ENCODE results near the gene TEX26.
A peak's percentile ranks its signal among the peaks of the same experiment; 100 is the strongest.

Gene TEX26

DNA sequence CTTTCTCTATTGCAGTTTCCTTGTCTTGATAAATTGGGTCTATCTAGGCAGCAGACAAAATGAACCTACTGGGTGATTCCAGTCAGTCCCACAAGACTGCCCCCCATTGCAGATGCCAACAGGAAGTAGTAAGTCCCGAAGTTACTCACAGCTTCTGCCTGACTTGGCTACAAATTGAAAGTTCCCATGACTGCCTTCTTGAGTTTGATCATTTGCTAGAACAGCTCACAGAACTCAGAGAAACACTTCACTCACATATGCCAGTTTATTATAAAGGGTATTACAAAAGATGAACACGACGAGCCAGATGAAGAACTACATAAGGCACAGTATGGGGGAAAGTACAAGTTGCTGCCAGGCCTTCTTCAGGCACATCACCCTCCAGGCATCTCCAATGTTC lies 50.0 kb downstream of the TEX26 start:
- DNase-seq, result no peak

DNA sequence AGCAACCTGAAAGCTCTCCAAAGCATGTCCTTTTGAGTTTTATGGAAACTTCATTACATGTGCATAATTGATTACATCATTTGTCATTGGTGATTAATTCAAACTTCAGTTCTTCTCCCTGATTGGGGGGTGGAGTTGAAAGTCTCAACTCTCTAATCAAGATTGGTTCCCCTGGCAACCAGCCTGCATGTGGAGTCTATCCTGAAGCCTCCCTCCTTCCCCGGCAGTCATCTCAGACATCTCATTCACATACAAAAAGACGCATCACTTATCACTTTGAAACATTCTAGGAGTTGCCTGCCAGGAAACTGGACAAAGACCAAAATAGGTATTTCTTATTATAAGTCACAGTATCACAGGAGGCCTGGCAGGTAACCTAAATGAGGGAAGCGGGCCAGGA lies 50.5 kb downstream of the TEX26 start:
- no peak for DNase-seq

DNA sequence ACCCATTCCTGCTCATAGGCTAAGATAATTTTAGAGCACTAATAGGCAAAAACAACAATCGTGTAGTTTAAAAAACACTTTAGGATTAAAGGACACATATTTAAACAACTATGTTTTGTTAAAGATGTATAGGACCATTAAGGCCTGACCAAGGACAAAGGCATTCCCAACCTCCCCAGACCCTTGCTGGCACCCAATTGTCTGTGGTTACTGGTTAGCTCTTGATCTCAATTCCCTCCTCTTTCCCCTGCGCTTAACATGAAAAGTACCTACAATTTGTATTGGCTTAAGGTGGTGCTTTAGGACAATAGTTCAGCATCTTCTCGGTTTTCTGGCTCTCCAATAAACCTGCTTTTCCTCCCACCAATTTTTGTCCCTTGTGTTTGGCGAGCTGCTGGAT lies 51.0 kb downstream of the TEX26 start:
- DNase-seq, result no peak

DNA sequence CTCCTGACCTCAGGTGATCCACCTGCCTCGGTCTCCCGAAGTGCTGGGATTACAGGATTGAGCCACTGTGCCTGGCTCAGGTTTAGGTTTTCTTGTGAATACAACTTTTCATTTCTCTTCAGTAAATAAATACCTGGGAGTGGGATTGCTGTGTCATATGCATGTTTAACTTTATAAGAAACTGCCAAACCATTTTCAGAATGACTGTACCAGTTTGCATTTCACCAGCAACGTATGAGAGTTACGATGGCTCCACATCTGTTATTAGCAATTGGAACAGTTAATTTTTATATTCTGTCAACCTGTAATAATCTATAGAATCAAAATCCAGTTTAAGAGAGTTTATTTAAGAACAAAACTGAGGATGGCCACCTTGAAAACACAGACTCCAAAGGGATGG lies 52.2 kb downstream of the TEX26 start:
- DNase-seq, result no peak

DNA sequence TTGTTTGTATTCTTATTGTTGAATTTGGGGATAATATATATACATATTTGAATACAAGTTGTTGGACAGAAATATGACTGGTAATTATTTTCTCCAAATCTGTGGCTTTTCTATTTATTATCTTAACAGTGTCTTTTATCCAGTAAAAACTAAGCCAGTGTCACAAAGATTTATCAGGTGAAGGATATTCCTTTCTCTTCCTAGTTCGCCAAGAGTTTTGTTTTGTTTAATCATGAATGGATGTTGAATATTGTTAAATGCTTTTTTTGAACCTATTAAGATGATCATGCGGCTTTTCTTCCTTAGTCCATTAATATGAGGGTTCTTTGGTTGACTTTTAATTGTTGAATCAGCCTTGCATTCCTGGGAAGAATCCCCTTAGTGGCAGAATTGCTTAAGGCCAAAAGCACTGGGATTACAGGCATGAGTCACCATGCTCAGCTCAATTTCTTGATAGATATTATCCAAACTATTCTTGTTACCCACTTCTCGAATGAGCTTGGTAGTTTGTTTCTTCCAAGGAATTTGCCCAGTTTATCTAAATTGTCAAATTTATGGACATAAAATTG lies 53.3 kb downstream of the TEX26 start:
- DNase-seq, result no peak

DNA sequence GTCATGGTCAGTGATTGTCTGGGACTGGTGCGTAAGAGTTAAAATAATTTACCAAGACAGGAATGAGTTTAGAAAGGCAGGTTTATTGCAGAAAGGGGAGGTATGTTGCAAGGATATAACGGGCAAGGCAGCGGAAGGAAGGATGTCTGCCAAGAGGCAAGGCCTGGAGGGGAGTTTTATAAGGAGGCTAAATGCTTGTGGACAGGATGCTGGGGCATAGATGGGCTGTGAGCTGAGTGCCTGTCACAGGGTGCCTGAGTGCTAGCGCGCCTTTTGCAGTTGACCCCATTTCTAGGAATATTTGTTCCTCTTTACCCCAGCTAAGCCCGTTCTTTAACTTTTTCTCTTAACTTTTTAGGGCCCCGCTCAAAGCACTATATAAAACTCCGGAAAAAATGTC lies 58.7 kb downstream of the TEX26 start:
- no peak for DNase-seq

DNA sequence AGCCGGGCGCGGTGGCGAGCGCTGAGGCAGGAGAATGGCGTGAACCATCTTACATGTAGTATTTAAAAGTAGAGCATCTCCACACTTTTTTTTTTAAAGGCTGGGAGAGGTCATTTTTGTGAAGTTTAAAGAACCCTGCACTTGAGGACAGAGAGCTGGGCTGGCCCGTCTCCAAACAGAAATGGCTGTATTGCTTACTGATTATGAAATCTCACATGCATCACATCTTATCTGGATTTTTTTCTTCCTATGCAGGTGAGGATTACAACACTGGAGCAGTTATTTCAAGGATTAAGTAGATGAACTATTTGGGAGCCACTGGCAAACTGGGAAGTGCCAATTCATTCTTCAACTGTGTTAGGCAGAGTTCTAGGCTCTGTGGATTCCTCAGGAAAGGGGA lies 59.5 kb downstream of the TEX26 start:
- DNase-seq, result no peak

DNA sequence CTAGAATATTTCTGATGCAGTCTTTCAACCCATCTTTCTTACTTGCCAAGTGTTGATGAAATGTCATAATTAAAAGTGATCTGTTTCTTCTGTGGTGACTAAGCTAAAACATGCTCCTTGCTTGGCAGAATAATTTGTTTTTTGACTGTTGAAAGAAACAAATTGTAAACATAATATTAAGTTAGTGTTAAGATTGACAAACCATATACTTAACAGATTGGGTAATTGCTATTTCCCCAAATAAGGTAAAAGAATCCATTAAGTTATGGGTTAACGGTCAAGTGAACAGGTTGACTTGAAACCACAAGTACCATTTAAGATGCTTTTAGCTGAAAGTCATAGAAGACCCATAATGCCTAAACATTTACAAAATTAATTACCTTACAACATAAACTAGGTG lies 62.9 kb downstream of the TEX26 start:
- no peak for DNase-seq

DNA sequence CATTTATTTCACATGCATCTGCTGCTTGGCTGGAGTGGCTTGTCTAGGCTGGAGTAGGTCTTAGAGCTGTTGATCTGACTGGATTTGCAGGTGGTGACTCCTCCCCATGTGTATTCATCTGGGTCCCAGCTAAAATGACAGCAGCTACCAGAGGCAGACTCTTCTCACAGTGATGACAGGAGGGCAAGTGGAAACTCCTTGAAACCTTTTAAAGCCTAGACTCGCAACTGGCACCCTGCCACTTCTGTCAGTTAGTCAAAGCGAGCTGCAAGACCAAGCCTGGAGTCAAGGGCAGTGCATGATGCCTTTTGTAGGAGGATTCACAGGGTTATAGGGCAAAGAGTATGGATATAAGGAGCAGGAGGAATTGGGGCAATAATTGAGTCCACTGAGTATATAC lies 65.2 kb downstream of the TEX26 start:
- DNase-seq, result peak; percentile 35

GRCh38 chr13:30998136-30999088 lies 66.0 kb downstream of the TEX26 start:
- DNase-seq, result peak; percentile 70

GRCh38 chr13:31000889-31001288 lies 68.4 kb downstream of the TEX26 start:
- DNase-seq, result no peak

GRCh38 chr13:31001647-31002046 lies 69.2 kb downstream of the TEX26 start:
- DNase-seq, result no peak

DNA sequence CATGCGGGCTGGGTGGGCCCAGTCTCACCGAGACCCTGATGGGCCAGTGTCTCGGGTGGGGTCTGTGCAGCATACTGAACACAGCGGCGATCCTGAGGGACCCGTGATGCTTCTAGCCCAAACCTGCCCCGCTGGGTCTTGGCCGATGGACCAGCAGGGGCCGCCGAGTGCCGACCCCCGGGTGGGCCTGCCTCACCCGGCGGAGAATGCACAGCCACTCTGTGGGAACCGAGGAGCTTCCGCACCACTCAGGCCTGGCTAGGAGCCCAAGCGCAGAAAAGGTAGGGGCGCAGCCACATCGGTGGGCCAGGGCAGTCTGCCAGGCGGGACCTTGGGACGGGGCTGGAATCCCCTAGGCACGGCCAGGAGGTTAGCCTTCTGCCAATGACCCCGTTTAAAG lies 72.6 kb downstream of the TEX26 start:
- DNase-seq, result no peak

GRCh38 chr13:31007417-31007816 lies 75.0 kb downstream of the TEX26 start:
- no peak for DNase-seq

- no peak for DNase-seq
Measured at GRCh38 chr13:31008400-31009115, 76.1 kb downstream of the TEX26 start.

- DNase-seq, result no peak
Measured at GRCh38 chr13:31009166-31009565, 76.7 kb downstream of the TEX26 start.

DNA sequence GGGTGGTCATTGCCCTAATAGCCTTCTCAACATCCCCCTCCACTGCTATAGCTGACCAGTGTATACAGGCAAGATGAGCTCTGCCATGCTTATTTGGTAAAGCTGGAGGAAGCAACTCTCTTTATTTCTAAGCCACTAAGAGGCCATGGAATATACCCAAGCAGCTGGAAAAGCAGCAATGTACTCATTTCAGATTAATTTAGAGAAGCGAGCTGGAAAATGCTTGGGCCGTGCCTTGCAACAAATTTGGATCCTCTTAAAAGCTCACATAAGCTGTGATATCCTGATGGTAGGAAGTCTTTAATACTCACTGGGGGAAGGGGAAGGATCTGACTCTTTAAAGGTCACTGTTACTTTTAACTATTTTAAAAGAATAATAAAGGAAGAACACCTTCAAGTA lies 77.8 kb downstream of the TEX26 start:
- DNase-seq, result no peak

DNA sequence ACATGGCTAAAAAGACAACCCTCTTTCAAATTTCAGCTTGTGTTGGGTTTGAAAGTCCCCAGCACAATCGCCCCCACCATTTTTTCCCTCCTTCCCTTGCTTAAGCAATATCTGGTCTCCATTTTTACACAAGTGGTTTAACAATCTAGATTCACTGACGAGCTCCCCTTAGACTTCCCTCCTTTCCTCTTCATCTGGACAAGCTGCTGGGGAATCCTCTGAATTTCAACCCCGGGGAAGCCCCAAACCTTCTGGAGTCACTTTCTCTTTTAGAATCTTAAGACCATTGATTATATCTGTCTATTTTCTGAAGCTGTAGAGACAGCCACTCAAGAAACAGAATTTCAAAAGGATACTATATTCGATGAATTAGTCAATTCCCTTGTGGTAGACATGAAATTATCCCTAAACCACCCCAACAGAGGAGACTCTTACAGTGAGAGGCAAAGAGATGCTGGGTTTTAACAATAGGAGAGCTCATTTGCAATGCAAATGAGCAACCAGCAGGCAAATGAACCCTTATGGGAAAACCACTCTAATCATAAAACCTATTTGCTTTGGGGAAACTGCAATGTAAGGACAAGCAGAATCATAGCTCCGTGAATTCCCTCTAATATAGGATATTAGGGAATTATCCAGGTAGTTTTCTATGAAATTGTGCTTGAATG lies 78.9 kb downstream of the TEX26 start:
- DNase-seq, result no peak

- no peak for DNase-seq
Measured at GRCh38 chr13:31011901-31012654, 79.6 kb downstream of the TEX26 start.

DNA sequence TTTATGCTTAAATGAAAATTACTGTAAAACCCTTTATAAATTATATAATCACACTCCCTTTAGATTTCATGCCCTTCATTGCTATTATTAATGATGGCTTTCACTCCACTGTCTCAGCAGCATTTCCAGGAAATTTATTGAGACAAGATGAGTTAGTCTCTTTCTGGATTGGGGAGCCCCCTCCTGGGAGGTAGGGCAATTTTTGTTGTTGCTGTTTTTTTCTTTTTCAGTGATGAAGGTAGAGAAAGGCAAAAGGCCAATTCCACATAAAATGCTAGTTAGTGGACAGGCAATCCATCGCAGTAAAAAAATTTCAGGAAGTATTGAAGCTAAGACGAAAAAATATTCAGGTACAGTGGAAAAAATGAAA lies 80.2 kb downstream of the TEX26 start:
- DNase-seq, result no peak

GRCh38 chr13:31014456-31014855 lies 82.0 kb downstream of the TEX26 start:
- DNase-seq, result no peak

GRCh38 chr13:31015199-31015598 lies 82.7 kb downstream of the TEX26 start:
- no peak for DNase-seq

All from right hindlimb (tissue), 1 donor.